GM20431 (cell line): ENCODE results near the gene PFKFB4.
"Not testable (repeated sequence)": the region's sequence is repeated elsewhere in the genome, so short reads cannot be mapped to it uniquely, and the experiment has no call there.

Source experiments
- in situ Hi-C: fragments of 300-500 bp; cut with MseI, MboI; formaldehyde crosslinking; loops from one replicate; pipeline ENCODE4 v1.15.0; 2020; ENCODE audit warnings: low sequenced_read_pairs; ENCODE audit not compliant: unreplicated experiment

The PFKFB4 gene

DNA sequence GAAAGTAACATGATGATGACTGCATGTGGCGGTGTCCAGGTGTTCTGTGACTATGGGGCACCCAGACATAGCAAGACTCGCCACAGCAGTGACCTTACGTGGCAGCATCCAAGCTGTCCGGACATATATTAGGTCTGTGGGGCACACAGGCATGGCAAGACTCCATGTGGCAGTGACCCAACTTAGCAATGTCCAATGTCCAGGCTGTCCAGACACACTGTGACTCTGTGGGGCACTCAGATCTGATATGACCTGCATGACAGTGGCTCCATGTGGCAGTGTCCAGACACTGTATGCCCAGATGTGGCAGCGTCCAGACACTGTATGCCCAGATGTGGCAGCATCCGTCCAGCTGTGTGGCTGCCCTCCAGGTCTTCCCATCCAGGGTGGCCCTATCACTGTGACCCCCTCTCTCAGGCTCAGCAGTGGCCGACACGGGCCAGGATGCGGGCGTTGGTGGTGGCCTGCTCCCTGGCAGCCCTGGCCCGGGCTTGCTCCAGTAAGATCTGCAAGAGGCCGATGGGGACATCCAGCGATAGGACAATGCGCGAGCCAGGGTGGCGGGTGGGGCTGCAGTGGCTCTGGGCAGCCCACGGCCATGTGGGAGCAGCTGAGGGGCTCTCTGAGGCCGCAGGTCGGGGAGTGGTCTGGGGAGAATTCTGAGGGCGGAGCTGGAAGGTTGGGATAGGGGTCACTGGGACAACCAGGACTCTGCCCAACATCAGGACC lies 5.9 kb upstream of the PFKFB4 start:
- in situ Hi-C loops, result no loop called here

DNA sequence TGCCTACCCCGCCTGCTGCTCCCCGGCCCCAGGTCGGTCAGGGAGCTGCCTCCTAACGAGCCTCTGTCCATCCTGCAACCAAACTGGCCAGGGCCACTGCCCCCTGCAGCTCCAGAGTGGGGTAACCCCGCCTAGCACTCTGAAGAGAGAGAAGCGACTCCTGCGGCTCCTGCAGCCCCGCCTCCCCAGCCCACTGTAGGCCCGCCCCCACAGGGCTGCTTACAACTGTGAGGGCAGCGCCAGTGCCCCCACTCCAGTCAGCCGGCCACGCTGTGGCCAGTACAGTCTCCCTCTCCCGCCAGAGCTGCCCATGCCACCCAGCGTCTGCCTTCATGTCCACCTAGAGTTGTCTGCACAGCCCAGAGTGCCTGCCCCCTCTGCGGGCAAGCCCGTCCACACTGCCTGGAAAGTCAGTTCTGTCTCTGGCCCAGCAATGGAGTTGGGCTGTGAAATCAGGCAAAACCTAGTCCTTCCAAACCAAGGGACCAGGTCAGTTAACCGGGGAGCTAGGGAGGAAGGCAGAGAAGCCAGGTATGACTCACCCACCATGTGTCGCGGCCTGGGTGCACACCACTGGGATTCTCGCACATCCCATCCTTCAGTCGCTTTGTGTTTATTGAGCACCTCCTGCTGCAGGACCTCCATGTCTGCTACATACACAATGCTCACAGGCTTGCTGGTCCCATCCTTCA lies 4.6 kb upstream of the PFKFB4 start:
- in situ Hi-C loops, result no loop called here

DNA sequence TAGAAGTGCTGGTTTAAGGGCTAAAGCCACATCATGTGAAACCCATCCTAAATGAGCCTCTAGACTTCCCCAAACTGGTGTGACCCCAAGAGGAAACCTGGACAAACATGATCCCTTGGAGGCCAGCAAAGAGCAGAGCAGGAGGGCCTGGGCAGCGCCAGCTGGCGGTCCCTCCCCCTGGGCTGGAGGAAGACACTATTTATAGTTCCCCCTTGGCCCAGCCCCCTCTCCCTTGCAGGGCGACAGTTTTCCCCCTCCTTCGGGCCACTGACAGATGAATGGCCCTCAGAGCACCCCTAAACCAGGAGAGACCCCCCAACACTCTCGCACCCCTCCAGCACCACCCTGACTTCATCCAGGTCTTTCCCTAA lies 4.0 kb upstream of the PFKFB4 start:
- in situ Hi-C loops, result no loop called here

DNA sequence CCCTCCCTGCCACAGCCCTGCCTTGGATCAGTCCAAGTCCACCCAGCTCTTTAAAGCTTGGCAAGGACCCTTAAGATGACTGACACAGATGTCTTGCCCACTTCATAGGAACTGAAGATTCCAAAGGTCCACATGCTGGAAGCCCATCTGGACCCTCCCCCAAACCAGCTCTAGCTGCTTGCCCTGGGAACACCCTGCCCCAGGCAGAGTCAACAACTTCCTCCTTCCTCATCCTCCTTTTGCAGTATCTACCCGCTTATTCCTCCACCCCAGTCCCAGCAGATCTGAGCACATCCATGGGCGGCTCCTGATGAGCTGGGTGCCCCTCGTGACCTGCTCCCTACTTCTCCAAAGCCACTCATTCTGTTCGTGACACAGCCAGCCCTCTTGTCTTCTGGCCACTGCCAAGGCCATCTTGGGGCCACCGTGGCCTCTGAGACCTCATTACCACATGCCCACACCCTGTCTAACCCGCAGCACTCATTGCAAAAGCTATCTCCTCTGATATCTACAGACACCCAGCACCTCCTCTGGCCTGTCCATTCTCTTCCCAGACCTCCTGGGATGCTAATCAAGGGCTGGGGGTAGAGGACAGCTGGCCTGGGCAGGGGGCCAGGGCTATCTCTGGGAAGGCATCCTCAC lies 2.0 kb upstream of the PFKFB4 start:
- in situ Hi-C loops, result no loop called here

DNA sequence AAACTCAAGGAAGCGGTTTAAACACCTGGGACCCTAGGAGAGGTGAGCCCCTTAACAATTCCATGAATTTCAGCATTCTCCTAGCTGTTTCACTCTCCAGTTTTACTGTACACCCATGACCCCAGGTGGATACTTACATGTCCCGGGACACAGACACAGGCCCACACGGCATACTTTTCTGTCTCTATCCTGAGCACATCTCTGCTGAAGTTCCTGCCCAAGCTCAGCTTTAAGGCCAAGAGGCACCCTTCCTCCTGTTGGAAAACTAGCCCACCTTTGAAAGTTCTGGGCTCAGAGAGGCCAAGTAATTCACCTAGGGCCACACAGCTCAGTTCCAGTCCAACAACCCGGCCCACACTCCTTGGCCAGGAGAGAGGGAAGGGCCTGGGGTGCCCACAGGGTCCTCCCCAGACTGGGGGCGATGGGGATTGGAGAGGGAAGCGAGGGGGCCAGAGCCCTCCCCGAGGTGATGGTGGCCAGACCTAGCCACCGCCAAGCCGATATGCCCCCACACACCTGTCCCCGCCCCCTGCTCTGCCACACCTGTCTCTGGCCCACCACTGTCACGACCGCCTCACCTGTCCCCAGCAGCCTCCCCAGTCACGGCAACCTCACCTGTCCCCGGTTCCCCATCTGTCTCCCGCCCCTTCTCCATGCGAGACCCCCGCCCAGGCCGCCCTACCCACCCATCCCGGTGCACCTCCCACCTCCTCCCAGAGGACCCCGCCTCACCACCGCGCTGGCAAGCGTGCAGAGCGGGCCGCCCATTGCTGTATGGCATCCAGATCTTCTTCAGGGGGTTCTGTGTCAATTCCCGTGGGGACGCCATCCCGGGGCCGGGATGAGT lies 431 bp downstream of the PFKFB4 start:
- in situ Hi-C loops, result no loop called here

DNA sequence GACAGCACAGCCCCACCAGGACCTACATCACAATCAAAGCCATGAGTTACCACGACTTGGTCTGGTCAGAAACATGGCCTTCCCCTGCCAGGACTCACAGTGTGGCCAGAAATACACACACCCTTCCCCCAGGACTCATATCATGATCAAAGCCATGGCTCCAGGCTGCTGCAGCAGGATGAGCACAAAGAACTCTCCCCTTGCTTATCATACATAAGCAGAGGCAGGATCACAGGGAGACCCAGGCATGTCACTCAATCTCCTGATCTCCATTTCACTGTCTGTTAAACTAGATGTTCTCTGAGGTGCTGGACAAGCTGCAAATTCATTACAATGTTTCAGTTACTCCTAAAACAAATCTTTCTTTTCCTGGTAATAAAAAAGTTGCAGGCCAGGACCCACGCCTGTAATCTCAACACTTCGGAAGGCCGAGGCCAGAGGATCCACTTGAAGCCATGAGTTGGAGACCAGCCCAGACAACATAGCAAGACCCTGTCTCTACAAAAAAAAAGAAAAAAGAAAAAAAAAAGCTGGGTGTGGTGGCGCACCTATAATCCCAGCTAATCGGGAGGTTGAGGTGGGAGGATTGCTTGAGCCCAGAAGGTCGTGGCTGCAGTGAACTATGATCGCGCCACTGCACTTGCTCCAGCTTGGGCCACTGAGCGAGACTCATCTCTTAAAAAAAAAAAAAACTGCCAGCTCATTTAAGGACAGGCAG lies 1.2 kb downstream of the PFKFB4 start:
- in situ Hi-C loops, result no loop called here

DNA sequence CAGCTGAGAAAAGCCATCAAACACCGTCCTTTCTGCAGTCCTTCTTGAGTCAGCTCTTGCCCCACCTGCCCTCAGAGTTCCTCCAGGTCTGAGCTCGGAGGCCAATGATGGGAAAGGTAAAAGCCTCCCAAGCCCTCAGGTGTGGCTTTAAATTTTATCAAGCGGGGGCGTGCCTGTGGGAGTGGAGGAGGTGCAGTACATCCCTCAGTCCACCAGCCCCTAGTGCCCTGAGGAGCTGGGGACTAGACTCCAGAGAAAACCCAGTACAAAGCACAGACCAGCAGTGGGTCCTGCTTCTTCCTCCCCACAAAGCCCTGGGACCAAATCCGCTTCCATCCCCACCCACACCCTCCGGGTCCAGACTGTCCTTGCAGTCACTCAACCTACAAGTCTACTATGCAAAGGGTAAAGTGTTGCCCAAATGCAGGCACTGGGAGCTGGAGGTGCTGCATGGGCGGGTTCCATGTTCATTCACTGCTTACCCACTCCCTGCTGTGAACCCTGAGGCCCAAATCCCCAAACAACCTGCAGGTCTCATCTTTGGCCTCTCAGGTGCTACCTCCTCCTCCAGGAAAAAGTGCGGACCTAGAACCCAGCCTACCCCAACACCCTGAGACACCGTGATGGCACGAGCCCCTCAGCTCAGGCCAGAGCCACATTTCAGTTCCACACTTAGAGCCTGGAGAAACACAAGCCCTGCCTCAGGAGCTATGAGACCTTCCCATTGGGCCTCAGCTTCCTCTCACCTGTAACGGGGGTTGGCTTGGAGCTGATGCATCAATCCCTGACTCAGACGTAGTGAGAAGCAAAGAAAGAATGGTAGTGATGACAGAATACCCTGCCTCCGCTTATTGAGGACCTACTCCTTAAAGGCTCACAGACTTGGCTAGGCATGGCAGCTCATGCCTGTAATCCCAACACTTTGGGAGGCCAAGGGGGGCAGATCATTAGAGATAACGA lies 2.4 kb downstream of the PFKFB4 start:
- in situ Hi-C loops, result no loop called here

DNA sequence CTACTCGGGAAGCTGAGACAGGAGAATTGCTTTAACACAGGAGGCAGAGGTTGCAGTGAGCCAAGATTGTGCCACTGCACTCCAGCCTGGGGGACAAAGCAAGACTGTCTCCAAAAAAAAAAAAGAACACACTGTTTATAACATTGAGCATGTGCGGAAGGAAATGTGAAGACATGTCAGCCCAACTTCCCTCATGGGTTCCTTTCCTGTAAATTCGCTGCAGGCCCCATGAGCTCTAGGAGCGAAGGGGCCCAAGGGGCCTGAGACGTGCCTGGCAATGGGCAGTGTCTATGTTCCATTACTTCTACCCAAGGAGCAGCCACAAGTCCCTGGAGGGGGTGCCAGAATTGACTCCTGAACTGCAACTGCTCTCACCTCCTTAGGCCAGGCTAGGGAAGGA lies 3.2 kb downstream of the PFKFB4 start:
- in situ Hi-C loops, result no loop called here

DNA sequence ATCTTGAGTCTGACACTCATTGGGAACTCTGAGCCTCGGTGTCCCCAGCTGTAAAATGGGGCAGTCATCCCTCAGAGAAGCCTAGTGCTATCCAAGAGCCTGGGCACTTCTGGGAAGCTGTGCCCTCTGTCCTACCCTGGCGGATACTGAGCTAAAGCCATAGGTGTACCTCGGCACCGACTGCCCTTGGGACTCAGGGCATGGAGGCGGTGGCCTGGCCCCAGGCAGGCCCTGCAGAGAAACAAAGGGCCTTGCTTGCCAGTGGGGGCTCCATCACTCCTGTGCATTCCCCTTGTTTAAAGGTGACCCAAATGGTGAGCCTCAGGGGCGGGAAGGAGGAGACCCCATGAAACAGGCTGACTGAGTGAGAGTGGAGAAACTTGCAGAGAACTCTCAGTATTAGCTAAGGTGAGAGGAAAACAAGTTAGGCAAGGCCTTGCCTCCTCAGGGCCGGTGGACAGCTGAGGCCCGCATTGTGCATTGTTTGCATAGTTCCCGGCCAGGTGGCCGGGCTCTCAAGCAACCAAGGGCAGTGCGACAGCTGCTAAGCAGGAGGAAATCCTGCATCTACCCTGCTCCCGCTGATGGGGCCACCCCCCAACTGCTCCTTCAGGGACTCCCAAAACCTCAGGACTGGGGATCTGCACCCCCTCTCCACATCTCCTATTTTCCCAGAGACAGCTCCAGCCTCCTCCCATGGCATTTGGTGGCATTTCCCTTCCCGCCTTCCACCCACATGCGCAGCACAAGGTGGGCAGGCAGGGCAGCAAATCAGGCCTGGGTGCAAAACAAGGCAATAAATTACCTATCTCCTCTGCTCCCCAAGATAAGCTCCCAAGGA lies 4.3 kb downstream of the PFKFB4 start:
- in situ Hi-C loops, result no loop called here

DNA sequence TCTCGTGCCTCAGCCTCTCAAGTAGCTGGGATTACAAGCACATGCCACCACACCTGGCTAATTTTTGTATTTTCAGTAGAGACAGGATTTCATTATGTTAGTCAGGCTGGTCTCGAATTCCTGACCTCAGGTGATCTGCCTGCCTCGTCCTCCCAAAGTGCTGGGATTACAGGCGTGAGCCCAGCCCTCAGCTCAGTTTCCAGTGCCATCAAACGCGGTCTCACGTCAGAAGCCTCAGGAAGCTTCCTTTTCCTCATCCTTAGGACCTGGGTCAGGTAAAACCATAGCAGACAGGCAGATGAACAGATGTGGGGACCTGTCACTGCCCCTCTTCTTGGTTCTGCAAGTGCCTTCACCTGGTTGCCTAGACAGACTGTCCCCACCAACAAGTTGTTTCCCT lies 5.0 kb downstream of the PFKFB4 start:
- in situ Hi-C loops, result not testable (repeated sequence)

DNA sequence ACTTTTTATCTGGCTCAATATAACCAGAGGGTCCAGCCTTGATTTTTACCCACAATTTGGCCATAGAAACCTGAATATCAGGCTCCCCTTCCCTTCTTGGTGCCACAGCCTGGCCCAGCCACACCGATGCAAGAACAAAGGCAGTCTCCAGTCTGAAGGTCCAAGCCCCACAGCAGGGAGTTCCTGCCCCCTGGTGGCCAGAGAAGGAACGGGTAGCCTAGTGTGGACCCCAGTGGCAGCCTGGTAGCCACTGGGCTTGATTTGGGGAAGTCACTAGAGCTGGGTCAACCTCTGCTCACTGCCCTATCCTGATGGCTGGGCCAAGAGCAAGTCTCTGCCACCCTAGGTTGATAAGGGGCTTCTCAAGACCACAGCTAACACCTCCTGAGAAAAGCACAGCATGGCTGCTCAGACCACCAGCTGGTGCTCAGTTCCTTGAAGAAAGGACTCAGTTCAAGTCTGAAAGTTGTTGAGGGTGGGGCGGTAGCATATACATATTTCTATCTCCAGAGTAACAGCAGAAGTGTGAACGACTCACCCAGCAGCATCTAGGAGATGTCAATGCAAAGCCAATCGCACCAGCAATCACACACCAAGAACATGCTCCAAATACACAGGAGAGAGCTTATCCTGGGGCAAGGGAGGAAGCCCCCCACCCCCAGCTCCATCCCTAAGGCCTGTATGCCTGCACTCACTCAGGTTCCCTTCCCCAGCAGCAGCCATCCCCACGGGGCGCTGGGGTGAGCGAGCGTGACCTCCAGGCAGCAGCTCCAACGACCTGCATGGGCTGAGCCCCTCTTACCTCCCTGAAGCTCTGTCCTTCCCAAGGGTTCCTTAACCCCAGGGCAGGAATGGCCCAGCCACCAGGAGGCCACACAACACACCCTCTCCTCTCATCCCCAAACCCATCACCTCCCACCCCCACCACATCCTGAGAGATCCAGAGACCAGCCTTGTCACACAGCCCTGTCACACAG lies 7.6 kb downstream of the PFKFB4 start:
- in situ Hi-C loops, result no loop called here

DNA sequence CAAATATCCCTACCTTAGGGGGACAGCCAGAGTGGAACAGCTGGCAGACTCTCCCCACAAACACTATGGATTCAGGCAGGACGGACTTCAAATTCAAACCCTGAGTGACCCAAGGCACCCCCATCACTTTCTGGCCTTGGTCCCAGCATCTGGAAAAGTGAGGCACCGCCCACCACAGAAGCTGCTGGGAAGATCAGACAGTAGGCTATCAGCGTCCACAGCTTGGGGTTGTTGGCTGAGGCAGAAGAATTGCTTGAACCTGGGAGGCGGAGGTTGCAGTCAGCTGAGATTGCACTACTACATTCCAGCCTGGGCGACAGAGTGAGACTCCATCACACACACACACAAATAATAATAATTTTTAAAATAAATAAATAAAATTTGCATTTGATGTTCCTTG lies 8.5 kb downstream of the PFKFB4 start:
- in situ Hi-C loops, result no loop called here

DNA sequence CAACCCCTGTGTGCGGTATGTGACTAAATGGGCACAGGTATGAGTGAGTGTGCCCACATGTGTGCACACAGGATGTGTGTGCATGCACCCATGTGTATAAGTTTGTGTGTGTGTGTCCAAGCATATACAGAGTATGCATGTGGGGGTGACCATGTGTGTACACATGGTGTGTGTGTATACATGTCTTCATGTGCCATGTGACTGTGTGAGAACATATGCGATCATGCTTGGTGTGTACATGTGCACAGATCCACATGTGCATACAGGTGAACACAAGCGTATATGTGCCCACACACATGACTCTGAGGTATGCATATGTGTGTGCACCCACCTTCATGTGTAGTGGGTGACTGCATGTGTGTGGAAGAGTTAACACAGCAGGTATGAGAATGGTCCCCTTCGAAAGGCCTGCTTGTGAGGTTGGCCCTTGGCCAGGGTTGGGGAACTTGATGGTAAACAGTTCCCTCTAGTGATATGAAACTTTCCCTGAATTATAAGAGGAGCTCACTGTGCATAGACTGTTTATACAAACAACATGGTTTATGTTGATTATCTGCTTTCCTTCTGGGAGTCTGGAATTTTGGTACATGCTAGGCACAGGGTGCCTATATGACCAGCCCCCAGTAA lies 10.3 kb downstream of the PFKFB4 start:
- in situ Hi-C loops, result no loop called here

DNA sequence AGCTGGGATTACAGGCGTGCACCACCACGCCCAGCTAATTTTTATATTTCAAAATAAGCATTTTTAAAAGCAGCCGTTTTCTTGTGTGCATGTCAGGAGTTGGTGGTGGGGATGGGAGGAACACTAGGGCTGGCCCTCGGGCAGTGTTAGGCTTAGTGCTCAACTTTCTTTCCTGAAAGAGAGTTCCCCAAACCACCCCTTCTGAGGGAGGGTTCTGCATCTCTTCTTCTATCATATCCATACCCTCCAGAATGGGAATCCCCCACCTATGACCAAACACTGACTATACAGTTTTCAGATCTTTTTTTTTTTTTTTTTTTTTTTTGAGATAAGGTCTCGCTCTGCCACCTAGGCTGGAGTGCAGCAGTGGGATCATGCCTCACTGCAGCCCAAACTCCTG lies 12.5 kb downstream of the PFKFB4 start:
- in situ Hi-C loops, result no loop called here

DNA sequence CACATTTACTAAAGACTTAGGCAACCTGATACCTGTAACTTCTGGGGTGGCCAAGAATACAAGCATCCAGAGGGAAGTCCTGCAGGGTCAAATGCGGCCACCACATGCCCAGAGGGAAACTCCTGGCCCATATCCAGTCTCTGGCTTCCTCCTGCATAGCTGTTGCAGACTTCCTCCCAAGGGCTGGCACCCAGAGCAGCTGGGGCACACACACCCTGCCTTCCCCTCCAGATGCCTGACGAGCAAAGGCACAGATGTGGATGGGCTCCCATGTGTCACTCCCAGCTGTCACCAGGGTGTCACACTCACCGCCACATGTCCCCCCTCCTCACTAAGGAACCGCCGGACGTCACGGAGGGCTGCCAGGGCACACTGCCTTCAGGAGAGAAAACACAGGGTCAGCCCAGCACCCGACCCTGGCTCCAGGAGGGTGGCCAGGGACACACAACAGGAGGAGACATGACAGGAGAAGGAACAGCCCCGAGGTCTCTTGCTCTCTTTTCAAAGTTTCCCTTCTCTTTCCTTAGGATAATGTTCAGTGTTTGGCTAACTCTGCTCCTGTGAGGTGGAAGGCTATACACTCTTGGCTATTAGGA lies 13.2 kb downstream of the PFKFB4 start:
- in situ Hi-C loops, result no loop called here

DNA sequence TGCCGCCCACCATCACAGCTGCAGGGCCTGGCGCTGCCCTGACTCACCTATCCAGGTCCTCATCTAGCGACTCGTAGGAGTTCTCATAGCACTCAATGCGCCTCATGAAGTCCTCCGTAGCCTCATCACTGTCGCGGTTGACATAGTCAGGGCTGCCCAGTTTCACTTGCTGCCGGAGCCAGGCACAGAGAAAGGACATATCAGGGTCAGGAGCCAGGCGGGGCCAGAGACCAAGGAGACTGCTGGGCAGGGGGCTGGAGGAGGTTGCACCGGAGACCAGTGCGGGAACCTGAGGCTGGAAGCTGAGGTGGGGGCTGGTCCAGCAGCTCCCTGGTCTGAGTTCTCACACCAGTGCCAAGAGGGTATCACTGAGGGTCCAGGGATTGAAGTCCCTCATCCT lies 18.2 kb downstream of the PFKFB4 start:
- in situ Hi-C loops, result no loop called here
